Measurements from ENCODE around the gene CASP14.
"Not testable (repeated sequence)": the region's sequence is repeated elsewhere in the genome, so short reads cannot be mapped to it uniquely, and the experiment has no call there.

CASP14 gene, protein sequence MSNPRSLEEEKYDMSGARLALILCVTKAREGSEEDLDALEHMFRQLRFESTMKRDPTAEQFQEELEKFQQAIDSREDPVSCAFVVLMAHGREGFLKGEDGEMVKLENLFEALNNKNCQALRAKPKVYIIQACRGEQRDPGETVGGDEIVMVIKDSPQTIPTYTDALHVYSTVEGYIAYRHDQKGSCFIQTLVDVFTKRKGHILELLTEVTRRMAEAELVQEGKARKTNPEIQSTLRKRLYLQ

DNA sequence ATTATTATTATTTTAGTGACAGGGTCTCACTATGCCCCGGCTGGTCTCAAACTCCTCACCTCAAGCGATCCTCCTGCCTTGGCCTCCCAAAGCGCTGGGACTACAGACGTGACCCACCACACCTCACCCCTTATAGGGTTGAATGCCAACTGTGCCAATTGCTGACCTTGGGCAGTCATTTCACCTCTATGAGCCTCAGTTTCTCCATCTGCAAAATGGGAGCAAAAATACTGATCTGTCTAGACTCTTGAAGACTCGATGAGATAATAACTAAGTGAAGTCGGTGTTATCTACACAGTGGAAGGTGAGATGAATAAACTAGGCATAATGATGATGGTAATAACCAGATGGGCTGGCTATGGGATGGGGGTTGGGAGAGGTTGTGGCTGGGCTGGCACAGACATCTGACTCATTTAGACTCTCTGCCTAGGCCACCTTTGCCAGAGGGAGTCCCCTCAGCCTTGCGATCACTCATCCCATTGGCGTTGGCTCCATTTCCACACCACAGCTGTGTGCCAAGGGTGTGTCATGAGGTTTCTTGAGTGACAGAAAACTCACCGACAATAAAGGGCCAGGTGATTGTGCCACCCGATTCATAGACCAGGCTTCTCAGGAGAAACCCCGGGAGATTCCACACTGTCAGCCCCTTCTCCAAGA, at the start of gene CASP14:
CASP14 (plus strand) TSS at position 596 of the 657 bp plus-strand sequence. CDS start 2,772 bp downstream, outside the sequence.
- Mint-ChIP-seq H3K27me3 (peaks cover 1% of the 10 kb centered on the region), H3K36me3 (ENCODE audit: low read depth) (no peaks in the 10 kb centered on the region), H3K27ac (no peak within 1 kb of the TSS), H3K4me1 (ENCODE audit: low read depth) (no peaks in the 10 kb centered on the region), H3K4me3 (no peak within 1 kb of the TSS), H3K9me3 (no peaks in the 10 kb centered on the region)
- intact Hi-C loops (cut with micrococcal nuclease), result no loop called here

DNA sequence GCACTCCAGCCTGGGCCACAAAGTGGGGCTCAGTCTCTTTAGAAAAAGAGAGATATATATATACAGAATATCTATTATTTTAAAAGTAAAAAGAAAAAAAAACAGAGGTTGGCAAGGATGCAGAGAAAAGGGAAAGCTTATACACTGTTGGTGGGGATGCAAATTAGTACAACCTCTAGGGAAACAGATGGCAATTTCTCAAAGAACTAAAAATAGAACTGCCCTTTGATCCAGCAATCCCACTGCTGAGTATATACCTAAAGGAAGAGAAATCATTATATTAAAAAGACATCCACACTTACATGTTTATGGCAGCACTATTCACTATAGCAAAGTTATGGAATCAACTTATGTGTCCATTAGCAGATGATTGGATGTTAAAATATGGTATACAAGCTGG, 41.0 kb upstream of the CASP14 start:
- Mint-ChIP-seq H3K27me3 (peaks cover 49% of the 10 kb centered on the region), H3K27ac (no peak overlapping the region), H3K4me3 (no peak overlapping the region), H3K4me1 (ENCODE audit: low read depth) (no peaks in the 10 kb centered on the region), H3K36me3 (ENCODE audit: low read depth) (no peaks in the 10 kb centered on the region), H3K9me3 (no peaks in the 10 kb centered on the region)
- intact Hi-C loops (cut with micrococcal nuclease), result no loop called here

DNA sequence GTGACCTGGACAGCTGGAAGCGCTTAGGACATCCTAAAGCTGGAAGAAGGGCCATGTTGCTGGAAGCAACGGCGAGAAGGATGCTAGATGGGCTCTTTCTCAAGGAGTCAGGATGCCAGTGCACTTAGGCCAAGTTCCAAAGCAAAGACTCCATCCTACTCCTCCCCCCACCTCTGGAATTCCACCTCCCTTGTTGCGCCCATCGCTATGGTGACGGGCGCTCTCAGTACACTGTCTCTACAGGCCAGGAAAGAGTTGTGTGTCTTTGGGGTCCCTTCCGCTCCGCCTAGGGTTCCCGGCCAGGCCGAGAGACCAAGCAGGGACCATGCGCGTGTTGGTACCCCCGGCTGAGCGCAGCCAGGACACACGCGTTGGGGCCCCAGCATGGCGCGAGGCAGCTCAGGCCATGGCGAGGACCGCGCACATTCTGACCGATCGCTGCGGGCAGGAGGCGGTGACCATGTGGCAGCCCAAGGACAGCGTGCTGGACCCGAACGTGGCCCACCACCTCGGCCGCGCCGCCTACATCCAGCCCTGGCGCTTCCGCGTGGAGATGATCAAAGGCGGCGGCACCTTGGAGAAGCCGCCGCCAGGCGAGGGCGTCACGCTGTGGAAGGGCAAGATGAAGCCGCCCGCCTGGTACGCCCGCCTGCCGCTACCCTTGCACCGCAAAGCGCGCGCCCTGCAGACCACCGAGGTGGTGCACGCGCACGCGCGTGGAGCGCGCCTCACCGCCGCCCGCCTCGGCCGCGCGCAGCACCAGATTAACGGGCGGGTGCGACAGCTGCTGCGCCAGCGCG, 38.6 kb upstream of the CASP14 start:
- no peaks in the 10 kb centered on the region for H3K9me3 Mint-ChIP-seq
- H3K4me1 Mint-ChIP-seq (ENCODE audit: low read depth), result no peaks in the 10 kb centered on the region
- H3K27ac Mint-ChIP-seq, result no peak overlapping the region
- no peaks in the 10 kb centered on the region for H3K36me3 Mint-ChIP-seq (ENCODE audit: low read depth)
- no peak overlapping the region for H3K4me3 Mint-ChIP-seq
- intact Hi-C loops (cut with micrococcal nuclease), result no loop called here
- H3K27me3 Mint-ChIP-seq, result peaks cover 50% of the 10 kb centered on the region

DNA sequence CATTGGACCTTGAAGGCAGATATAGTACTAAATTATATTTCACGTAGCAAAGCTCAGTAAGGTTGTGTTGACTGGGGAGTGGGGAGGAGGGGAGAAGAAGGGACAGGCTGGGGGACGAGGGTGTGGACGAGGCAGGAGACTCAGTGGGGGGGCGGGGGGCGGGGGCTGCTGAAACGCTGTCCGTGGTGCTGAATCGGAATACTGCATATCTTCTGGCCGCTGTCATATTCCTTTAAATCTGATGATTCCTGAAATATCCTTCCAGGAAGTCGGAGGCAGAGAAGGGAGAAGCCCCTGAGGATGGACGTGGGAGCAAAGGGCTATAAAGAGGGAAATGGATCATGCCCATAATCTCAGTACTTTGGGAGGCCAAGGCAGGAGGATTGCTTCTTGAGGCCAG, 34.7 kb upstream of the CASP14 start:
- Mint-ChIP-seq H3K4me3 (no peak overlapping the region), H3K4me1 (ENCODE audit: low read depth) (no peaks in the 10 kb centered on the region), H3K27me3 (peaks cover 43% of the 10 kb centered on the region), H3K36me3 (ENCODE audit: low read depth) (no peaks in the 10 kb centered on the region), H3K9me3 (no peaks in the 10 kb centered on the region), H3K27ac (no peak overlapping the region)
- intact Hi-C loops (cut with micrococcal nuclease), result no loop called here

DNA sequence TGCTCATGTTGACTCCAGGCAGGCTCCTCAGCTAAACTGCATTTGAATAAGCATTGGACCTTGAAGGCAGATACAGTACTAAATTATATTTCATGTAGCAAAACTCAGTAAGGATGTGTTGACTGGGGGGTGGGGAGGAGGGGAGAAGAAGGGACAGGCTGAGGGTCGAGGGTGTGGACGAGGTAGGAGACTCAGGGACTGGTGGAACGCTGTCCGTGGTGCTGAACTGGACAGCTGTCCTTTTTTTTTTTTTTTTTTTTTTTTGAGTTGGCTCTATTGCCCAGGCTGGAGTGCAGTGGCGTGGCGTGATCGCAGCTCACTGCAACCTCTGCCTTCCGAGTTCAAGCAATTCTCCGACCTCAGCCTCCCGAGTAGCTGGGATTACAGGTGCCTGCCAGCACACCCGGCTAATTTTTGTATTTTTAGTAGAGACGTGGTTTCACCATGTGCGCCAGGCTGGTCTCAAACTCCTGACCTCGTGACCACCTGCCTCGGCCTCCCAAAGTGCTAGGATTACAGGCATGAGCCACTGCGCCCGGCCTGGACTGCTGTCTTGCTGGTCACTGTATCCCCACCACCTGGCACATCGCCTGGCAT, 33.2 kb upstream of the CASP14 start:
- Mint-ChIP-seq H3K36me3 (ENCODE audit: low read depth) (no peaks in the 10 kb centered on the region), H3K9me3 (no peaks in the 10 kb centered on the region), H3K27ac (no peak overlapping the region), H3K4me1 (ENCODE audit: low read depth) (no peaks in the 10 kb centered on the region), H3K27me3 (peaks cover 32% of the 10 kb centered on the region), H3K4me3 (no peak overlapping the region)
- intact Hi-C loops (cut with micrococcal nuclease), result no loop called here

DNA sequence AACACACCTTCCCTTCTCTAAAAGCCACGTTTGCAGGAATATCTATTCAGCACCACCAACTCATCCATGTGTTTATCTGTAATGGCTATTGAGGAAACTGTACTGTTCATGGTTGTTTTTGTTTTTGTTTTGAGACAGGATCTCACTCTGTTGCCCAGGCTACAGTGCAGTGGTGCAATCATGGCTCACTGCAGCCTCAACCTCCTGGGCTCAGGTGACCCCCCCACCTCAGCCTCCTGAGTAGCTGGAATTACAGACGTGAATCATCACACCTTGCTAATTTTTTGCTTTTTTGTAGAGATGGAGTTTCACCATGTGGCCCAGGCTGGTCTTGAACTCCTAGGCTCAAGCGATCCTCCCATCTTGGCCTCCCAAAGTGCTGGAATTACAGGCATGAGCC, 30.4 kb upstream of the CASP14 start:
- H3K27ac Mint-ChIP-seq; H3K9me3 Mint-ChIP-seq; intact Hi-C loops (cut with micrococcal nuclease); H3K36me3 Mint-ChIP-seq (ENCODE audit: low read depth); H3K4me3 Mint-ChIP-seq; H3K4me1 Mint-ChIP-seq (ENCODE audit: low read depth): not testable (repeated sequence)
- H3K27me3 Mint-ChIP-seq, result peaks cover 17% of the 10 kb centered on the region

DNA sequence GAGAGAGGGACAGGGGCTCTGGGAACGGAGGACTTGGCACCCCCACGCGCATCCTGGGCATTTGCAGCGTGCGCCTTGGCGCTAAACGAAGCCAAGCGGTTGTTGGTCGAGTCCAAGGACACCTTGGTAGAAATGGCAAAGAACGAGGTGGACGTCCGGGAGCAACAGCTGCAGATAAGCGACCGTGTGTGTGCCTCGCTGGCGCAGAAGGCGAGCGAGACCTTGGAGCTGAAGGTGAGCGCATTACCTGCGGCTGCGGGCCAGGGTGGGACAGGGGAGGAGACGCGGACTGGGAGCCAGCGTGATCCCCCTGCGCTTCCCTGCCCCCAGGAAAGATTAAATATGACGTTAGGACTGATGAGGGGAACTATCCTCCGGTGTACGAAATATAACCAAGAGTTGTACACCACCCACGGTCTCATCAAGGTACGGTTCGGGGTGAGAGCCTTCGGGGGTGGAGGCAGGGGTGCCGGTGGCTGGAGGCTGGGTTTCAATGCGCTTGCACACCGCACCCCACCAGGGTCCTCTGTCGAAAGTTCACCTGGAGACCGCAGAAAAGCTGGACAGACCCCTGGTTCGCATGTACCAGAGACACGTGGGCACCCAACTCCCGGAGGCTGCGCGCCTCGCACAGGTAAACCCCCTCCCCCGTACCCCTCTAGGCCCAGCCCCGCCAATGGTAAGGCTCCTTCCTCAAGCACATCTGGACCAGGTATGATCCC, 27.8 kb upstream of the CASP14 start:
- no peaks in the 10 kb centered on the region for H3K4me1 Mint-ChIP-seq (ENCODE audit: low read depth)
- no peaks in the 10 kb centered on the region for H3K36me3 Mint-ChIP-seq (ENCODE audit: low read depth)
- H3K27ac Mint-ChIP-seq, result no peak overlapping the region
- no peak overlapping the region for H3K4me3 Mint-ChIP-seq
- intact Hi-C loops (cut with micrococcal nuclease), result no loop called here
- peaks cover 20% of the 10 kb centered on the region for H3K27me3 Mint-ChIP-seq
- H3K9me3 Mint-ChIP-seq, result no peaks in the 10 kb centered on the region

DNA sequence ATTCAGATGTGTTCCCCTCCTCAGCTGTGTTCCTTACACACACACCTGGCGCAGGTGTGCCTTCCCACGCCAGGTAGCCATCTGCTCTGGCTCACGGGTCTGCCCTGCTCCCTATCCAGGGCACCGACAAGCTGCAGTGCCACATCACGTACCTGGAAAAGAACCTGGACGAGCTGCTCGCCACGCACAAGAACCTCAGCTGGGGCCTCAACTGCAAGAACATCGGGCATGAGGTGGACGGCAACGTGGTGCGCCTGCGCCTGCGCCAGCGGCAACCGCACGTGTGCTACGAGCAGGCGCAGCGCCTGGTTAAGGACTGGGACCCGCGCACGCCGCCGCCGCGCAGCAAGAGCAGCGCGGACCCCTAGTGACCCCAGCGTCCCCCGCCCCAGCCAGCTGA, 26.5 kb upstream of the CASP14 start:
- Mint-ChIP-seq H3K27me3 (peaks cover 16% of the 10 kb centered on the region), H3K4me3 (no peak overlapping the region), H3K36me3 (ENCODE audit: low read depth) (no peaks in the 10 kb centered on the region), H3K27ac (no peak overlapping the region), H3K4me1 (ENCODE audit: low read depth) (no peaks in the 10 kb centered on the region), H3K9me3 (no peaks in the 10 kb centered on the region)
- intact Hi-C loops (cut with micrococcal nuclease), result no loop called here

DNA sequence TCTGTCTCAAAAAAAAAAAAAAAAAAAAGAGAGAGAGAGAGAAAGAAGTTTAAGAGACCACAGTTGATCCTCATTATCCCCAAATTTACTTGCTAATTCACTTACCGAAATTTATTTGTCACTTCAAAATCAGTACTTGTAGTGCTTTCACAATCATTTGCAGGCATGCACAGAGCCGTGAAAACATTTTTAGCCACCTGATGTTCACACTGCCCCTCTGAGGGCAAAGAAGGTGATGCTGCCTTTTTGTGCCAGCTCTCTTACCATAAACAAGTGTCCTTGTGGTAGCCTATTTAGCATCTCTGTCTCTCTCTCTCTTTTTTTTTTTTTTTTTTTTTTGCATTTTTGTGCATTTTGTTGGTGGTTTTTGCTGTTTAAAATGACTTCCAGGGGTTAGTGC, 24.1 kb upstream of the CASP14 start:
- intact Hi-C loops (cut with micrococcal nuclease), result no loop called here
- Mint-ChIP-seq H3K4me3 (no peak overlapping the region), H3K27ac (no peak overlapping the region), H3K27me3 (peaks cover 14% of the 10 kb centered on the region), H3K4me1 (ENCODE audit: low read depth) (no peaks in the 10 kb centered on the region), H3K9me3 (no peaks in the 10 kb centered on the region), H3K36me3 (ENCODE audit: low read depth) (no peaks in the 10 kb centered on the region)

DNA sequence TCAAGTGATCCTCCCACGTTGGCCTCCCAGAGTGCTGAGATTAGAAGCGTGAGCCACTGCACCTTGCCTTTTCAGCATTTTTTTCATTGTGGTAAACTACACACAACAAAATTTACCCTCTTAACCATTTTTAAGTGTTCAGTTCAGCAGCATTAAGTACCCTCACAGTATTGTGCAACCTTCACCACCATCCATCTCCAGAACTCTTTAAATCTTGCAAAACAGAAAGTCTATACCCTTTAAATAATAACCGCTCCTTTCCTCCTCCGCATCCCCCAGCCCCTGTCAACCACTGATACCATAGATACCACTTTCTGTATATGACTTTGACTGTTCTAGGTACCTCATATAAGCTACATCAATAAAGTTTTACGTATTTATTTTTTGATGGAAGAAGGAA, 20.8 kb upstream of the CASP14 start:
- H3K4me1 Mint-ChIP-seq (ENCODE audit: low read depth), result no peaks in the 10 kb centered on the region
- peaks cover 9% of the 10 kb centered on the region for H3K27me3 Mint-ChIP-seq
- H3K4me3 Mint-ChIP-seq, result no peak overlapping the region
- intact Hi-C loops (cut with micrococcal nuclease), result no loop called here
- no peak overlapping the region for H3K27ac Mint-ChIP-seq
- H3K36me3 Mint-ChIP-seq (ENCODE audit: low read depth), result no peaks in the 10 kb centered on the region
- peaks cover 8% of the 10 kb centered on the region for H3K9me3 Mint-ChIP-seq

DNA sequence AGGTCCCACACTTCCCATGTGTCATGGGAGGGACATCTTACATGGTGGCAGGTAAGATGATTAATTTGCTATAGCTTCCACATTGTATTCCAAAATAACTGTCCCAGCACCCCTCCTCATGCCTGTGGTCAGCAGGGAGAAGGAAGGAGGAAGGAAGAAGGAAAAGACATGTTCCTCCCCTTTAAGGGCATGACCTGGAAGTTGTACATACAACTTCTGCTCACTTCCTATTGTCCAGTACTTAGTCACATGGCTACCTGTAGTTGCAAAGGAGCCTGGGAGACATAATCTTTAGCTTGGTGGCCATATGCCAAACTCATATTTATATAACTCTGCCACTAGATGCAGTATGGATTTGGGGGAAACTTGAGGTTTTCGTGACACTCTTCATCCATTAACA, 17.6 kb upstream of the CASP14 start:
- Mint-ChIP-seq H3K36me3 (ENCODE audit: low read depth) (no peaks in the 10 kb centered on the region), H3K9me3 (peaks cover 8% of the 10 kb centered on the region), H3K4me3 (no peak overlapping the region), H3K27ac (no peak overlapping the region), H3K27me3 (peaks cover 4% of the 10 kb centered on the region), H3K4me1 (ENCODE audit: low read depth) (no peaks in the 10 kb centered on the region)
- intact Hi-C loops (cut with micrococcal nuclease), result no loop called here

DNA sequence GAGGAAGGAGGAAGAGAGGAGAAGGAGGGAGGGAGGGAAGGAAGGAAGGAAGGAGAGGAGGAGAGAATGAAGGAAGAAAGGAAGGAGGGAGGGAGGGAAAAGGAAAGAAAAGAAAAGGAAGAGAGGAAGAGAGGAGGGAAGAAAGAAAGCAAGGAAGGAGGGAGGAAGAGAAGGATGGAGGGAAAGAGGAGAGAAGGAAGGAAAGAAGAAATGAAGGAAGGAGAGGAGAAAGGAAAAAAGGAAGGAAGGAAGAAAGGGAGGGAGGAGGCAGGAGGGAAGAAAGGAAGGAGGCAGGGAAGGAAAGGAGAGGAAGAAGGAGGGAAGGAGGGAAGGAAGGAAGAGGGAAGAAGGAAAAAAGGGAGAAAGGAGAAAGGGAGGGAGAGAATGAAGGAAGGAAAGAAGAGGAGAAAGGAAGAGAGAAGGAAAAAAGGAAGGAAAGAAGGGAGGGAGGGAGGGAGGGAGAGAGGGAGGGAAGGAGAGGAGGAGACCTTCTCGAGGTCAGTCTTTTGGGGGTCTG, 13.4 kb upstream of the CASP14 start:
- Mint-ChIP-seq H3K4me3 (no peak overlapping the region), H3K4me1 (ENCODE audit: low read depth) (no peaks in the 10 kb centered on the region), H3K27ac (no peak overlapping the region), H3K36me3 (ENCODE audit: low read depth) (no peaks in the 10 kb centered on the region), H3K9me3 (peaks cover 8% of the 10 kb centered on the region), H3K27me3 (peaks cover 6% of the 10 kb centered on the region)
- intact Hi-C loops (cut with micrococcal nuclease), result no loop called here

DNA sequence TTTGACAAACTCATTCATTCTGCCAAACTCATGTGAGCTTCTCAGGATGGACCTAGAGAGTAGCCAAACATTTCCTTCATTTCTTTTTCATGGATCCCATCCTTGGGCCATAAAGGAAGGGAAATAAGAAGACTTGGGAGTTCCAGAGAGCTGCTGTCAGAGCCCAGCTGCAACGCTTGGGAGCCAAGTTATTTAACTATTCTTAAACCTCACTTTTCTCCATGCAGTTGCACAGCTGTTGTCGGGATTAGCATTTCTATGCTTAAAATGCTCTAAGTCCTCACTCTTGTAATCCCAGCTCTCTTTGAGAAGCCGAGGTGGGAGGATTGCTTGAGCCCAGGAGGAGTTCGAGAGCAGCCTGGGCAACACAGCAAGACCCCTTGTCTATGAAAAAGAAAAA, 11.7 kb upstream of the CASP14 start:
- no peaks in the 10 kb centered on the region for H3K36me3 Mint-ChIP-seq (ENCODE audit: low read depth)
- H3K4me3 Mint-ChIP-seq, result no peak overlapping the region
- H3K4me1 Mint-ChIP-seq (ENCODE audit: low read depth), result no peaks in the 10 kb centered on the region
- no peak overlapping the region for H3K27ac Mint-ChIP-seq
- intact Hi-C loops (cut with micrococcal nuclease), result no loop called here
- H3K27me3 Mint-ChIP-seq, result peaks cover 6% of the 10 kb centered on the region
- no peaks in the 10 kb centered on the region for H3K9me3 Mint-ChIP-seq

Measured in dendritic cell treated with granulocyte-macrophage colony-stimulating factor and Interleukin-4, amounts not matched to agents 40 ng/mL and 50 ng/mL, for 4 days (primary cell).